ENCODE results near the gene LYG1.
"Not testable (repeated sequence)": the region's sequence is repeated elsewhere in the genome, so short reads cannot be mapped to it uniquely, and the experiment has no call there.

The LYG1 gene

DNA sequence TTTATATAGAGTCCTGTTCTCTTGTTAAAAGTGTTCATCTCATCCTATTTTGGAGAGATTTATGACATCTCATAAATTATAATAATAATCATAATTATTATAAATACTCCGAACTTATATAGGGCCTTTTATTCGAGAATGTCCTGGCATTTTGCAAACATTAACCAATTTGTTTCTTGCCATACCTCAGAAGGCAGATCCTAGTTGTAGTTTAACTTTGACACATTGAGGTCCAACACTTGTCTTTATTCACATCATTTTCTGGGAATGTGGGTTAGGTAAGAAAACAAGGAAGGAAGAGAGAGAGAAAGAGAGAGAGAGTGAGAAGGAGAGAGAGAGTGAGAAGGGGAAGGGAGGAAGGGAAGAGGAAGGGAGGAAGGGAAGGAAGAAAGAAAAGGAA is at the start of gene LYG1:
Gene LYG1, minus strand, starts transcription at position 101 of the 400 bp plus-strand sequence. CDS start 5,527 bp downstream, outside the sequence.
- DNase-seq (ENCODE audit: low spot score), result not testable (repeated sequence)
- peak; percentile 59 for FAIRE-seq

DNA sequence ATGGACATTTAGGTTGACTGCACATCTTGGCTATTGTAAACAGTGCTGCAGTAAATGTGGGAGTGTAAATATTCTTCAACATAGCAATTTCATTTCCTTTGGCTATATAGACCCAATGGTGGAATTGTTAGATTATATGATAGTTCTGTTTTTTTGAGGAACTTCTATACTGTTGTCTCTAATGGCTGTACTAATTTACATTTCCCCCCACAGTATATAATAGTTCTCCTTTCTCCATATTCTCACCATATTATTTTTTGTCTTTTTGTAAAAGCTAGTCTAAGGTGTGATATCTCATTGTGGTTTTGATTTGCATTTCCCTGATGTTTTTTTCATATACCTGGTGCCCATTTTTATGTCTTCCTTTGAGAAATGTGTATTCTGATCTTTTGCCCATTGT is 49.2 kb upstream of the LYG1 start:
- FAIRE-seq (no peak), DNase-seq (ENCODE audit: low spot score) (no peak)

DNA sequence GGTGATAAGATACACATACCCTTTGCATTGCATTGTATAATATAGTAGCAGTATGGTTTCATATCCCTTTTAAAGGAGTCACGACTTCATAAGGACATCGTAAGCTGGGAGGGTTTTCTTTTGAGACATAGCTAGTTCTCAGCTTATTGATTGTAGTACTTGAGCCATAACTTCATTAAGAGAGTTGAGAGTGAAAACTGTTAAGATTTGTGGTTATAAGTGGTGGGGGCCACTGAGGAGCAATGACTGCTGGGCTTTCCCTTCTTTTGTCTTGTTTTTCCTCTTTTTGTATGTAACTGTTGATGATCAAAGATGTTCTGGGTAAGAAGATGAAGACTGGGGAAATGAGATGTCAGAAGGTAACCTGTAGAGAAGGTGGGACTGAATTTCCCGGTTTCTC is 47.2 kb upstream of the LYG1 start:
- DNase-seq (ENCODE audit: low spot score) (no peak), FAIRE-seq (no peak)

DNA sequence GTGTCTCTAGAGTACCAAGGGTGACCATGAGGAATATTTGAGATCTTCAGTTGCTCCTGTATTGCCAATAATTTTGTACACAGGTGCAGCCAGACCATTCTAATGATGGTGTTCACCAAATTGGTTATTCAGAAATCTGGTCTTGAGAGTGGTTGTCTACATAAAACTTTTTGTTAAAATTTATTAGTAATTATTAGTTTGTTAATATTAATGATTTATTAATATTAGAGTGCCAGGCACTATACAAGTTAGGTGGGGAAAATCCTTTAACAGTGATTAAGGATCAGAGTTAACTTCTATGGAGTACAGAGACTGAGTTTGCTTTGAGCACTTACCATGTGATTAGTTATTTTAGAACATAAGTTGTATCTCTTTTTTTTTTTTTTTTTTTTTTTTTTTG is 45.2 kb upstream of the LYG1 start:
- FAIRE-seq (no peak), DNase-seq (ENCODE audit: low spot score) (no peak)

- DNase-seq (ENCODE audit: low spot score); FAIRE-seq: not testable (repeated sequence)
Observed at GRCh38 chr2:99345446-99345845, 44.4 kb upstream of the LYG1 start.

- FAIRE-seq (no peak), DNase-seq (ENCODE audit: low spot score) (no peak)
Observed at GRCh38 chr2:99342536-99342935, 41.5 kb upstream of the LYG1 start.

- DNase-seq (ENCODE audit: low spot score) (no peak), FAIRE-seq (no peak)
Observed at GRCh38 chr2:99340669-99341236, 39.8 kb upstream of the LYG1 start.

DNA sequence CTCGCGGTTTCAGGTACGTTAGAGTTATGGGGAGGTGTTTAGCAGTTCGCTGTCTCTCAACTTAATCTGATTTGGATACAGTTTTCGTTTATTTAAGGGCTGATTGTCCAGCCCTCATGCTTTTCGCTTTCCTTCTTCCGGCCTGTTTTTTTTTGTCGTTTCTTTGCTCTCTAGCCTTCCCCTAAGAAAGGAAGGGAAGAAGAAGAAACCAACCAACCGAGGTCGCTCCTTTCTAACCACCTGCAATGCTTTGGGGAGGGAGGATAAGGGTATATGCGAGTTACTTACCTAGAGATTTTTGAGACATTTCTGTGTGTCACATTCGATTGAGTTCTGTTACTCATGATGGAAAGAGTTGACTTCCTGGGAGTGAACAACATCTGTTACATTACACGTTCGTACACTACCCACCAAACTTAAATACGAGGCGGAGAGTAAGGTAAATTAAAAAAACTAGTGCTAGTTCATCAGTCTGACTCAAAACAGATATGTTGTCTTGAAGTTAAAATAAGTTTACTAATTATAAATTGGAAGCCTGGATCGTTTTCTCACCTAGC is 37.1 kb upstream of the LYG1 start:
- FAIRE-seq (no peak), DNase-seq (ENCODE audit: low spot score) (no peak)

GRCh38 chr2:99337113-99338028 is 36.4 kb upstream of the LYG1 start, which contains the start of gene EIF5B:
Gene EIF5B (plus strand): TSS chr2:99337389. CDS start chr2:99337555, 166 bp downstream.
- DNase-seq (ENCODE audit: low spot score) (peak; percentile 87), FAIRE-seq (peak; percentile 32)

GRCh38 chr2:99336804-99337112 is 35.8 kb upstream of the LYG1 start:
- FAIRE-seq (no peak), DNase-seq (ENCODE audit: low spot score) (no peak)

DNA sequence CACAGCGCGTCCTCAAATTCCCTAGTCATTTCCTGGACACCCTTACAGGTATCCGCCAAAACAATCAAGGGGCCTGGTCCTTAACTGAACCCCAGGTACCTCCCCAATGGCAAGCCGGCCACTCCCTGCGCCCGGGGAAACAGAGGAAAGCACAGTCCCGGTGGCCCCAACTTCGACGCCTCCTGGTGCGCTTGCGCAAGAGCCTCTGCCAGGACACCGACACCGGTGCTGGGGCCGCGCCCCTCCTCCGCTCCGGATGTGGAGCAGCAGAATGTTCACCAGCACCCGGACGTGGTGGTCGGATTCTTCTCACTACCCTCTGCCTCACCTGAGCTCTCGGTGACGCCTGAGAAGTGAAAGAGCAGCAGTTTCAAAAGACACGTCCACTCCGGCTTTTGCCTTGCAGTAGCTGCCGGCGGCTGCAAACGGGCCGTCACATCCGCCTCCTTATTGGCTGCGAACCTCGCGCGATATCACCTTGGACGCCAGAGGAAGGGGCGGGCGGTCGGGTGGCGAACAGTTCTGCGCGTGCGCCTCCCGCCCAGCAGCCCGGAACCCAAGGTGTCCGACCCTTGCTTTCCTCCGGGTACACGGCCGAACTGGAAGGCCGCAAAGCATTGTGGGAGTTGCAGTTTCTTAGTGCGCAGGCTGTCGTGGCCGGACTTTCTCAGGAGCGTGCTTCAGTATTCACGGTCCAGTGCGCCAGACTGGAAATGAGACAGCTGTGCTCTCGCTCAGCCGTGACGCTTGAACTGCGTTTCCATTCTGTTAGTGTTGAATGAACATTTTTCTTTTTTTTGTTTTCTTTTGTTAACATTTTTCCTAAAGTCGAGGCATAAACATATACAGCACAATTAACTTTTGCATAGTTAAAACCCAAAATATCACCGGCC is 35.2 kb upstream of the LYG1 start, which contains the start of gene TXNDC9:
Gene TXNDC9, minus strand, starts transcription at position 423 of the 893 bp plus-strand sequence. CDS start 3,123 bp downstream, outside the sequence.
- DNase-seq (ENCODE audit: low spot score) (peak; percentile 99), FAIRE-seq (peak; percentile 89)

DNA sequence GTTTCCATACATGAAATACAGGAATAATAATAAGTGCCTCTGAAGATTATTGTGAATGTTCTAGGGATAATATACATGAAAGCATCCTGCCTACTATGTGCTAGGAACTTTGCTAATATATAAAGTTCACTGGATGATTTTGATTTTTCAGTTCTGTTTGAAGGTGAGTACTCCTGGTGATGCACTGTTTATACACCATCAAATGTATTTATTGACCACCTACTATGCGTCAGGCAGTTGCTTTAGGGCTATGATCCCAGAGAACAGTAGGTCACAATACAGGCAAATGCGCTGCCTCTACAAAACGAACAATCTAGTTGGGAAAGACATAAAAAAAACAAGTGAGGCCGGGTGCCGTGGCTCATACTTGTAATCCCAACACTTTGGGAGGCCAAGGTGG is 24.4 kb upstream of the LYG1 start:
- DNase-seq (ENCODE audit: low spot score) (no peak), FAIRE-seq (no peak)

DNA sequence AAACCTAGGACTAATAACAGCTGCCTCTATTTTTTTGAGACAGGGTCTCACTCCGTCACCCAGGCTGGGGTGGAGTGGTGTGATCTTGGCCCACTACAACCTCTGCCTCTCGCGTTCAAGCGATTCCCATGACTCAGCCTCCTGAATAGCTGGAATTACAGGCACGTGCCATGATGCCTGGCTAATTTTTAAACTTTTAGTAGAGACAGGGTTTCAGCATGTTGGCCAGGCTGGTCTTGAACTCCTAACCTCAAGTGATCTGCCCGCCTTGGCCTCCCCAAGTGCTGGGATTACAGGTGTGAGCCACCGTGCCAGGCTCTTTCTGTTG is 16.8 kb upstream of the LYG1 start:
- FAIRE-seq; DNase-seq (ENCODE audit: low spot score): not testable (repeated sequence)

DNA sequence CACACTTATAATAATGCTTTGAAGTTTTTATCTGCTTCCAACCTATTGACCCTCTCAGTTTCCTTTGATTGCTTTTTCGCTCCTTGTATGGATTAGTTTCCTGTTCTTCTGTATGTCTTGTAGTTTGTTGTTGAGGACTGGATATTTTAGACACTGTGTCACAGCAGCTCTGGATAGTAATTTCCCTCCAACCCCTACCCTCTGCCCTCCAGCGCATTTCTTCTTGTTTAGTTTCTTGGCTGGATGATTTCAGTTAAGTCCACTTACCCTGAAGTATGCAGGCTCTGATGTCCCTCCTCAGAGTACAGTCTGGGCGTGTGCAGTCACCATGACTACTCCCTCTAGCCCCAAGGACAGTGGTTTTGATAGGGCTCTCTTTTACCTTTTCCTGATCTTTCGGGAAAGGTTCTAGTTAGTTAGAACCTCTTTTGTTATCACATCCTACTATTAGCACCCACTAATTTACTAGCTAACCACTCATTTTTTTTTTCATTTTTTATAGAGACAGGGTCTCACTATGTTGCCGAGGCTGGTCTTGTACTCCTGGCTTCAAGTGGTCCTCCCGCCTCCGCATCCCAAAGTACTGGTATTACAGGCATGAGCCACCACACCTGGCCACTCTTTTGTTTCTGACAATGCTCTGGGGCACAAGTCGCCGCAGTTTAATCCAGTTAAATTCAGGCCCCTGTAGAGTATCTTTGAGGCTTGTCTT is 16.3 kb upstream of the LYG1 start:
- DNase-seq (ENCODE audit: low spot score) (no peak), FAIRE-seq (no peak)

DNA sequence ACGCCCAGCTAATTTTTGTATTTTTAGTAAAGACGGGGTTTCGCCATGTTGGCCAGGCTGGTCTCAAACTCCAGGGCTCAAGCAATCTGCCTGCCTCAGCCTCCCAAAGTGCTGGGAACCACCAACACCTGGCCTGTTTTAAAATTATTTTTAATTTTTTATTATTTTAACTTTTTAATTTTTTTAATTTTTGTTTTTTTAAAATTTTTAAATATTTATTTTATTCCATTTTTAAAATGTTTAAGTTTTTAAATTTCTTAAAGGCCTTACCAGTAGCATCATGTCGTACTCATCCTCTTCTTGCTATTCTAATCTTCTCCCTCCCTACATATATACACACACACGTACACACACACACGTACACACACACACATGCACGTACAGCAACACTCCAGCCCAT is 1.4 kb downstream of the LYG1 start:
- FAIRE-seq, result no peak

GRCh38 chr2:99297994-99298393 is 3.0 kb downstream of the LYG1 start:
- DNase-seq (ENCODE audit: low spot score), result no peak
- FAIRE-seq, result no peak

More for the DNA sequence above, 1.4 kb downstream of the LYG1 start:
- DNase-seq (ENCODE audit: low spot score), result no peak

DNA sequence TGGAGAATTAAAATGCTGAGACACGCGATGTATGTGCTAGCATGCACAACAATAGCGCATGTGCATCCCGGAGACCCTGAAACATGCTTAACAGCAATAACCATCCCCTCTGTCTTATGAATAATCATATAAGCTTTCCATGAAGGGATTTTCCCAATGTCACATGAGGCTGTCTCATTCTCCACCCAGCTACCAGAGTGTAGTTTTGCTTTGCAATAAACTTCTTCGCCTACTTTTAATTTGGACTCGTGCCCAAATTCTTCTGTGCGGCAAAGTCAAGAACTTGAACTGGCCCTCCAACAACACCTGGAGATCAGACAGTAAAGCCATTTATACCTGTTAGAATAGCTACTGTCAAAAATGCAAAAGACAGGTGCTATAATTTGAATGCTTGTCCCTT is 15.5 kb downstream of the LYG1 start:
- FAIRE-seq (no peak), DNase-seq (ENCODE audit: low spot score) (no peak)

DNA sequence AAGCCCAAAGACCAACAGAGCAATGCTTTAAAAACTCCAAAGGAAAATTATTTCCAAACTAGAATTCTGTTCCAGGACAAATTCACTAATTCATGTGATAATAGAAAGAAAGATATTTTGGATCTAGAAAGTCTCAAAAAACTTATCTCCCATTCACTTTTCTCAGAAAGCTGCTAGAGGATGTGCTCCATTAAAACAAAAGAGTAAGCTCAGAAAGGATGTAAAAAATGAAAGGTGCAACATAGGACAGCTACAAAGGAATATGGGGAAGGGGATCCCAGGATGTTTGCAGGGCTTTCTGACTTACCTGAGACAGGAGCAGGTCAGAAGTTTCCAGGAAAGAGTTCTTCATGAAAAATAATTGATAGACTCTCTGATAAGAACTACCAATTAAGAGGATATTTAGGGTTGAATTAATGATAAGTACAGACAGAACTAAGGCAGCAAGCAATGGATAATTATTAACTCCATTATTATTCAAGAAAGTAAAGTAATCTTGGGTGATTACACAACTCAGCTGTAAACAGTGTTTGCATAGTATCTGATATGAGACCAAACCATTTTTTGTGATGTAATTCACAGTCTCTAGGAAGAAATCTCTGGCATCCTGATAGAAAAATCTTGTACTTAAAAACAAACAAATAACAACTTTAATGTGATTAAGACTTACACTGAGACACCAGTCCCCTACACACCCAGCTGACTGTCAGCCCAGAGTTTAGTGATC is 20.9 kb downstream of the LYG1 start:
- FAIRE-seq (no peak), DNase-seq (ENCODE audit: low spot score) (no peak)

DNA sequence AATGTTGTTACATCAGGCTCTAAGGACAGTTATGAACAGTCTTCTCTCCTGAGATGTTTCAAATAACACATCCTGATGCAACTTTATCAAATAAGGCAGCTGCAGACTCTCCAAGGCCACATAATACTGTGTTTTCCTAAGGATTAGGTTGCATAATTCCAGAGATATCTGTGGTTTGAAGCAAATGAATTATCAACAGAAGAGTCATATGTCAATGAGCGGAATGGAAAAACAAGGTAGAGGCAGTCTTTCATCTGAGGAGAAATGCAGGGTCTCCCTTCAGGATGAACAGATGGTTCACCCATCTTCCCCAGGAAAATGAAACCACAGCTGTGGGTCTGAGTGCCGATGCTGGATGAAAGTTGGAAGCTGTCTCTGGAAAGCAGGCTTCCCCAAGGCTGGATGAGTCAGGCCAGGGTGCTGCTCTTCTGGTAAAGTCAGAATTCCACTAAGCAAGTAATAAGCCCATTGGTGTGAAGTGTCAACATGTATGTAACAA is 22.2 kb downstream of the LYG1 start:
- DNase-seq (ENCODE audit: low spot score), result peak; percentile 67
- peak; percentile 55 for FAIRE-seq

DNA sequence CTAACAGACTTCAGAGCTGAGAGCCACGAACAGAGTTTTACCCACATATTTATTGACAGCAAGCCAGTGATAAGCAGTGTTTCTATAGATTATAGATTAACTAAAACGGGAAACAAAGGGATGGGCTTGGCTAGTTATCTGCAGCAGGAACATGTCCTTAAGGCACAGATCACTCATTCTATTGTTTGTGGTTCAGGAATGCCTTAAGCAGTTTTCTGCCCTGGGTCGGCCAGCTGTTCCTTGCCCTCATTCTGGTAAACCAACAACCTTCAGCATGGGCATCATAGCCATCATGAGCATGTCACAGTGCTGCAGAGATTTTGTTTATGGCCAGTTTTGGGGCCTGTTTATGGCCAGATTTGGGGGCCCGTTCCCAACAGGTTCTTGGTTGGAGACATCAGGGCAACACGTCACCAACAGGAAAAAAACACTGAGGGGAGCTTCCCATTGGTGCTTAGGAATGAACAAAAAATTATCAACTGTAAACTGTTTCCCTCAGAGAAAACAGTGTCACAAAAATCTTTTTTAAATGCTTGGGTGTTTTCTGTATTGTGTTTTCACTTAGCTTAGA is 22.7 kb downstream of the LYG1 start:
- not testable (repeated sequence) for FAIRE-seq

More for the DNA sequence above, 22.7 kb downstream of the LYG1 start:
- not testable (repeated sequence) for DNase-seq (ENCODE audit: low spot score)
